Measurements from ENCODE around the gene NBPF1.
A peak's percentile ranks its signal among the peaks of the same experiment; 100 is the strongest.
"Not testable (repeated sequence)": the region's sequence is repeated elsewhere in the genome, so short reads cannot be mapped to it uniquely, and the experiment has no call there.

The NBPF1 gene

GRCh38 chr1:16613185-16614147, at the start of gene NBPF1:
TSS of gene NBPF1 (minus strand) at chr1:16613564.
- DNase-seq: peak; percentile 100

GRCh38 chr1:16658234-16658633, 44.9 kb upstream of the NBPF1 start:
- DNase-seq: not testable (repeated sequence)

DNA sequence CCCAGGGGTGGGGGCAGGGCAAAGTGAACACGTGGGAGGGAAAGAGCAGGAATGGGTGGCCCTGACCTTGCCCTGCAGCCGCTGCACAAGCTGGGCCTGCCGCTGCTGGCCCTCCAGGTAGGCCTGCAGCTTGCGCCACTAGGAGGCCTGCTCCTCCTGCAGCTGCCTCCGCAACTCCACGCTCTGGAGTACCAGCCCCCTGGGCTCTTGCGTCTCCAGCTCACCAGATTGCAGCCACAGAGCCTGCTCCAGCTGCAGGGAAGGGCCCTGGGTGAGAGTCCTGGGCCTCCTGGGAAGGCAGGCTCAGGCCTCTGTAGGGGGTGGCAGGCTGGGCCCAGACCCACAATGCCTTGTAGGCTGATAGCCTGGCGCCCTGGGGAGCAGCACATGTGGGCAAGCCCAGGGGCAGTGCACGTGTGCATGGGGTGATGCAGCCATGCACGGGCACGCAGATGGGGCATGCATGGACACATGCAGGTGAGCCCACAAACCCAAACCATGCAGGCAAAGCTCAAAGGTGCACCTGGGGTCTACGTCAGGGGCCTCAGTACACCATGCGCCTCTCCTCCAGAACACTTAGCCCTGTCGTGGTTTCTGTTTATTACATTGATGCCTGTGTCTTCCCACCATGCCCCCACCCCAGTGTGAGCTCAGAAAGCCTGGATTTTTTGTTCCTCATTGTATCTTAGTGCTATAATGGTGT, 43.8 kb upstream of the NBPF1 start:
- not testable (repeated sequence) for DNase-seq

DNA sequence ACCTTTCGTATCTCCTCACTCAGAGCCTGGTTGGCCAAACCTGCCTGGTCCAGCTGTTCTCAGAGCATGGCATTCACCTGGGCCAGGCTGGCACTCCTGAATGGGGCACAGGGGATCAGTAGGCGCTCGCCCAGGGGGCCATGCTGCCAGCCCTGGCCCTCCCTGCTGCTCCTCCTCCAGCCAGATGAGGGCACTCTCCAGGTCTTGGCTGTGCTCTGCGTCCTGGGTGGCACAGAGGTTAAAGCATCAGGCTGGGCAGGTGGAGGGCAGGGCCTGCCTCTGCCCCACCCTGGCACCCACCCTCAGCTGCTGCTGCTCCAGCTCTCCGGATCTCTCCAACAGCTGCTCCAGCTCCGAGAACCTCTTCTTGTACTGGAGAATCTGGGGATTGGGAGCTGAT, 43.2 kb upstream of the NBPF1 start:
- DNase-seq: not testable (repeated sequence)

GRCh38 chr1:16651560-16651959, 38.2 kb upstream of the NBPF1 start:
- not testable (repeated sequence) for DNase-seq

DNA sequence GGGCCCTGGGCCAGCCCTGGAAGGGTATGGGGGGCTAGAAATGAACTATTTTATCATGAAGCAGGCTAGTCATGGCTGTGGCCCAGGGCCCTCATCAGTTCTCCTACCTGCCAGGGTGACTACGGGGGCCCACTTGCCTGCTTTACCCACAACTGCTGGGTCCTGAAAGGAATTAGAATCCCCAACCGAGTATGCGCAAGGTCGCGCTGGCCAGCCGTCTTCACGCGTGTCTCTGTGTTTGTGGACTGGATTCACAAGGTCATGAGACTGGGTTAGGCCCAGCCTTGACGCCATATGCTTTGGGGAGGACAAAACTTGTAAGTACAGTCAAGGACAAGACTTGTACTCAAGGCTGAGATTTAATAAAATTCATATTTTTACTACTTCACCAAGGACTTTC, 36.6 kb upstream of the NBPF1 start:
- peak; percentile 48 for DNase-seq

- peak; percentile 59 for DNase-seq
Observed at GRCh38 chr1:16649390-16649789, 36.0 kb upstream of the NBPF1 start.

- peak; percentile 48 for DNase-seq
Observed at GRCh38 chr1:16648756-16649155, 35.4 kb upstream of the NBPF1 start.

GRCh38 chr1:16648250-16648649, 34.9 kb upstream of the NBPF1 start:
- DNase-seq: peak; percentile 52

DNA sequence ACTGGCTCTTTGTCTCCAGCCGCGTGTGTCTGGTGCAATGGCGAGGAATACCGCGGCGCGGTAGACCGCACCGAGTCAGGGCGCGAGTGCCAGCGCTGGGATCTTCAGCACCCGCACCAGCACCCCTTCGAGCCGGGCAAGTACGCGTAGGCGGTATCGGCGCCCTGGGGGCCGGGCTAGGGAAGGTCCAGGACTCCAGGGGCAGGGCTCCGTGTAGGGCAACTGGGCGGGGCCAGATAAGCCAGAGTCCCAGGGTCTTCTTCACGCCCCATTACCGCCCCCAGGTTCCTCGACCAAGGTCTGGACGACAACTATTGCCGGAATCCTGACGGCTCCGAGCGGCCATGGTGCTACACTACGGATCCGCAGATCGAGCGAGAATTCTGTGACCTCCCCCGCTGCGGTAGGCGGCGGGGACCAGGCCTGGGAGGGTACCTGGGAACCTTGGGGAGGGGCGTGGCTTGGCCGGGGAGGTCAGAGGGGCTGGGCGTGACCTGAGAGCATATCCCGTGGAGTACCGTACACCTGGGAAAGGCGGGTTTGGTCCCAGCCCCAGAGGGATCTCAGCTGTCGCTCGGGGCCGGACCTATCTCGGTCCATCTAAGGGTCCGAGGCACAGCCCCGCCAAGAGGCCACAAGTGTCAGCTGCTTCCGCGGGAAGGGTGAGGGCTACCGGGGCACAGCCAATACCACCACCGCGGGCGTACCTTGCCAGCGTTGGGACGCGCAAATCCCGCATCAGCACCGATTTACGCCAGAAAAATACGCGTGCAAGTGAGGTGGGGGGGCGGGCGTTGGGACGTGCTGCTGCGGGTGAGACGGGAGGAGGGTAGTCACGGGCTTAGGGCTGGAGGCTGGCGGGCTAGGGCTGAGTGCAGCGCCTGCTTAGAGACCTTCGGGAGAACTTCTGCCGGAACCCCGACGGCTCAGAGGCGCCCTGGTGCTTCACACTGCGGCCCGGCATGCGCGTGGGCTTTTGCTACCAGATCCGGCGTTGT, 34.1 kb upstream of the NBPF1 start:
- DNase-seq: peak; percentile 63

DNA sequence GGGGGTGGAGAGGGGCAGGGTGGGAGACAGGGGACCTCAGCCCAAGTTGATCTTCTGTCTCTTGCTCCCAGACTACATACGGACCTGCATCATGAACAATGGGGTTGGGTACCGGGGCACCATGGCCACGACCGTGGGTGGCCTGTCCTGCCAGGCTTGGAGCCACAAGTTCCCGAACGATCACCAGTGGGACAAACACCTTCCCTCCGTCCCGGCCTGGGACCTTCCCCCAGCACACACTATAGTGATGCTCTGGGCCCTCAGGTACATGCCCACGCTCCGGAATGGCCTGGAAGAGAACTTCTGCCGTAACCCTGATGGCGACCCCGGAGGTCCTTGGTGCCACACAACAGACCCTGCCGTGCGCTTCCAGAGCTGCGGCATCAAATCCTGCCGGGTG, 33.4 kb upstream of the NBPF1 start:
- peak; percentile 48 for DNase-seq

DNA sequence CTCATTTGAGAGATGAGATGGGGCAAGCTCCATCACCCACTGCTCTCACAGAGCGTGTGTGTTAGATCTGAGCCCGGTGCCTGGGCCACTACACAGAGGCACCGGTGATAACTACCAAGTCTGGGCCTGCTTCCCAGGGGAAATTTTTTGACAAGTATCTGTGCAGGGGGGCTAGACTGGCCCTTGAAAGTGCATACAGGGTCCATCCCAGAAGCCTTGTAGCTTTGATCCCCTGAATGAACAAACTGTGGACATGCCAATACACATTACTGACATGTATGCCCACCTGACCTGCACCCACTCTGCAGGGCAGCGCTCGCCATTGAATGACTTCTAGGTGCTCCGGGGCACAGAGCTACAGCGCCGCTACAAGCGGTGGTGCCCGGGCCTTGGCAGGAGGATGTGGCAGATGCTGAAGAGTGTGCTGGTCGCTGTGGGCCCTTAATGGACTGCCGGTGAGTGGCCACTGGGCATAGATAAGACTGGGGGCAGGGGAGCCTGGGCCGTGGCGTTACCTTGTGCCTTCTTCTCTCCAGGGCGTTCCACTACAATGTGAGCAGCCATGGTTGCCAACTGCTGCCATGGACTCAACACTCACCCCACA, 32.8 kb upstream of the NBPF1 start:
- DNase-seq: peak; percentile 71

DNA sequence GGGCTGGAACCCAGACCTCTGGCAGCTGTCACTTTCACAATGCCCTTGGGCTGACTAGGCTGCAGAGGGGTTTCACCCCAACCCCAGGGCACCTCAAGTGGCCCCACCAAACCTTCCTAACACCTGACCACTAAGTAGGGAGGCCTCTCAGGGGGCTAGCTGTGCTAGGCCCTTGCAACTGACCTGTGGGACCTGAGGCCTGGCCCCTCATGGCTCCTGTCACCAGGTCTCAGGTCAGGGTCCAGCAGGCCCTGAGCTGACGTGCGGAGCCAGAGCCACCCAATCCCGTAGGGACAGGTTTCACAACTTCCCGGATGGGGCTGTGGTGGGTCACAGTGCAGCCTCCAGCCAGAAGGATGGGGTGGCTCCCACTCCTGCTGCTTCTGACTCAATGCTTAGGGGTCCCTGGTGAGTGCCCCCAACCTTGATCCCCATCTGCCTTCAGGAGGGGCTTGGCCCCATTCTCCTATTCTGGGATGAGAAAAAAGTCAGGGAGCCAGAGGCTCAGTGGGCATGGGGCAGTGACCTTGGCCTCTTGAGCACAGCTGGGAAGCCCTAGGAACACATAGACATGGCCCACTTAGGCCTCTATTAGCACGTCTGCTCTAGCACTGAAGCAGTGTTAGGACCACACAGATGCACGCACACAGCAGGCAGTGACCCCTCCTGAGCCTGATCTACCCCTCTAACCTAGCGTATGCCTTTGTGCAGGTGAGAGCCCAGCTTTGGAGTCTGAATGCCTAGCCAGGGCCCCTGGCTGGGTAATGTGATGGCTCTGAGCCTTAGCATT, 32.1 kb upstream of the NBPF1 start:
- DNase-seq: peak; percentile 81

DNA sequence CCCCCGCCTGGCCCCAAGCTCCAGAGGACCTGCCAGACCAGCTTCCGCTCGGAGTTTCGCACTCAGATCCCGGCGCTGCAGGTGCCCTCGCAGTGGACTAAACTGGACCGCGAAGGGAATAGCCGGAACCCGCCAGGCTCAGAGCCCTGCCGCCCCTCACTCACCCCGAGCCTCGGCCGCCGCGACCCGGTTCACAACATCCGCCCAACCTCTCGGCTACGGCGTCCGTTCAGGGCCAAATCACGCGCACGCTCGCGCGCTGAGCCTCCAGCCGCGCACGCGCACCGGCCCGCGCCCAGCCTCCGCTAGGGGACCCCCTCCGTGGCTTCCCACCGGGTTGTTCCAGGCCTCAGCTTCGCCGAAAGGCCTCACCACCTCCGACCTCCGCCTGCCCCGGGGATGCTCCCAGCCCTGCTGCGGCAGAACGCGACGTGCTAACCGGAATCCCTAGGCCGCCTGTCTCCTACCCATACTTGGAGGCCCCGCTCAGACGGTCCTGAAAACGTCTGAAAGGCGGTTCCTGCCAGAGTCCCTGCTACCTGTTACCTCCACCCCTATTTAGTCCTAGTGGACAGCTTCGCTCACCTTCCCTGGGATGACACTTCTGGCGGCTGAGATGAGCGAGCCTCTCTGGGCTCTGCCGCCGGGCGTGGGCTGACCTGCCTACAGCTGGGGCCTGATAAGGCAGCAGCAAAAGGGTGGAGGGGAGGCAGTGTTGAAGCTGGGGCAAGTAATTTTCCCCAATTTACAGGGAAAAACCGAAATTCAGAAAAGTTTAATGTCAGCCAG, 31.3 kb upstream of the NBPF1 start:
- DNase-seq: peak; percentile 100

DNA sequence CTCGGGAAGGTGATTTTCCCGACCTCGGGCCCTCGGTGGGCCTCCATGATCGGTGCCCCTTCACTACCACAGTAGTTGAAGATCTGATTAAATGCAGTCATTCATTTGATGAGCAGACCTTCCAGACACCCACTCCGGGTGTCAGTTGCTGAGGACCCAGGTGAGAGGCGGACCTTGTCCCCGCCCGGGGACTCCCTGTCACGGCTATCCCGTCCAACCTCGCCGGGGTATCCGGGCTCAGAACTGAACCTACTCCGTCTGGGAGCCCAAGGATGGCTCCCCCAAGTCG, 30.8 kb upstream of the NBPF1 start:
- no peak for DNase-seq

DNA sequence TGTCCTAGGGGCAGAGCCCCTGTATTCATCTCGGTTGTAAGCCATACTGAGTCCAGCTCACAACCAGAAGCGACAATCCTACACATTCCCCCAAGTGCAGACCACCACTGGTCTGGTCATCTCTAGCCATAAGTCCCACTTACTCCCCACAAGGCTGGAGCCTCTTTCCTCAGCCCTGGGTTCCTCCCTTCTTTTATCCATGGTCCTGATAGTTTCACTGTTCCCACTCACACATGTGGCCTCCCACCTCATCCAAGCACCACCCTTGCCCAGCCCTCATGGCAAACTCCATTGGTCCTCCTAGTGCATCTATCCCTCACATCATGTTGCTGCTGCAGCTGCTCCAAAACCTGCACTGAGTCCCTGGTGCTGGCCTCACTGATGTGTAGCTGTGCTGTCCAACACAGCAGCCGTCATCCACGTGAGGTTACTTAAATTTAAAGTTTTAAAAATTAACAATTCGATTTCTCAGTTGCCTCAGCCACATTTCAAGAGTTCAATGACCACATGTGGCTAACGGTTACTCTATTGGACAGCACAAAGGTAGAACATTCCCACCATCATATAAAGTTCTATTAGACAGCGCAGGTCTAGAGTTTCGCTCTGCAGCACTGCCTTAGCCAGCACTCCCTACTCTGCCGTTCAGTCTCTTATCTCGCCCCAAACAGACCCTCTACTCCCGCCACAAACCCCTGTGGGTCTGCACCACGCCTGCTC, 30.3 kb upstream of the NBPF1 start:
- DNase-seq: peak; percentile 66

DNA sequence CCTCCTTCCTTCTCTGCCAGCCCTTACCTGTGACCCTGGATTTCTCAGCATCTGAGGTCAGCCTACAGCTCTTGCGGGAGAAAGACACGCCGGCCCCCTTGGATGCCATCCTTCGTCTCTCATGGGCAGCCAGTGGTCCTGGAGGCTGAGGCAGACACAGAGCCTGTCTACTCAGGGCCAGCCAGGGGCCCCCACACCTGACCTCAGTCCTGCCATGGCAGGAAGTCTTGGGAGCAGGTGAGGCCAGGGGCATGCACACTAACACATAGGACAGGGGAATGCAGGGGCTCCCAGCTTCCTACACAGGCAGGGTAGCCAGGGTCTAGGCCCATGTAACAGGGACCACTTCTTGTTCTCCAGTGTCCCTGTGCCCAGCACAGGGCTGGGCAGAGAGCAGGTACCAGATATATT, 29.6 kb upstream of the NBPF1 start:
- DNase-seq: peak; percentile 62

GRCh38 chr1:16642025-16642966, 28.9 kb upstream of the NBPF1 start:
- peak; percentile 56 for DNase-seq

Data from activated CD8-positive, alpha-beta memory T cell treated with anti-CD3 and anti-CD28 coated beads, Interleukin-2, amount 50 U/mL, for 48 hours (primary cell).